Measurements from ENCODE around the gene SPNS3.

SPNS3 gene

GRCh38 chr17:4427505-4427904 is 6.2 kb upstream of the SPNS3 start:
- DNase-seq, result no peak

DNA sequence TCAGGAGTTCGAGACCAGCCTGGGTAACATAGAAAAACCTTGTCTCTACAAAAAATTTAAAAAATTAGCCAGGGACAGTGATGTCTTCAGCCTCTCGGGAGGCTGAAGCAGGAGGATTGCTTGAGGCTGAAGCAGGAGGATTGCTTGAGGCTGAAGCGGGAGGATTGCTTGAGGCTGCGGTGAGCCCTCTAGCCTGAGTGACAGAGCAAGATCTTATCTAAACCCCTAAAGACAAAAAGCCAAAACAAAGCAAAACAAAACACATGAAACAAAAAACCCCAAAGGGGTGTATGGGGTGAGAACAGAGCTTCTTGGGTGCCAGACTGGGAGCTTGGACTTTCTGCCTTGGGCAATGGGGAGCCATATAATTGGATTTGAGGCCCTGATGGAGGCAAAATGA is 2.6 kb downstream of the SPNS3 start:
- no peak for DNase-seq

DNA sequence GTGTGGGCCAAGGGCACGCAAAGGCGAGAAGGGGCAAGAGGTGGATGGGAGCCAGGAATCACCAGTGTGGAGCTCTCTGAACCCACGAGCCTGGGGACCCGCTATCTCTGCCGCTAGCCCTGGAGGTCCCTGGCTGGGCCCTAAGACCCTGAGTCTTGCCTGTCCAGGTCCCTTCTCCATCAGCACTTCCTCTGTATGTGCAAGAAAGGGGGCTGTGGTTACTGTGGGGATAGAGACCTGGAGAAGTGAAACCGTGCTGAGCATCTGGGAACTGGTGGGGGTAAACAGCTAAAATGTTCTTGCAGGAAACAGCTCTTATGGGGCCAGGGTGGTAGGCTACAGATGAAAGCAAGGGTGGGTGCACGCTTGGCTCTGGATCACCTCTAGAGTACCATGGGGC is 3.1 kb downstream of the SPNS3 start:
- no peak for DNase-seq

- no peak for DNase-seq
Measured at GRCh38 chr17:4438162-4438944, 4.6 kb downstream of the SPNS3 start.

- DNase-seq, result no peak
Measured at GRCh38 chr17:4440021-4440420, 6.3 kb downstream of the SPNS3 start.

DNA sequence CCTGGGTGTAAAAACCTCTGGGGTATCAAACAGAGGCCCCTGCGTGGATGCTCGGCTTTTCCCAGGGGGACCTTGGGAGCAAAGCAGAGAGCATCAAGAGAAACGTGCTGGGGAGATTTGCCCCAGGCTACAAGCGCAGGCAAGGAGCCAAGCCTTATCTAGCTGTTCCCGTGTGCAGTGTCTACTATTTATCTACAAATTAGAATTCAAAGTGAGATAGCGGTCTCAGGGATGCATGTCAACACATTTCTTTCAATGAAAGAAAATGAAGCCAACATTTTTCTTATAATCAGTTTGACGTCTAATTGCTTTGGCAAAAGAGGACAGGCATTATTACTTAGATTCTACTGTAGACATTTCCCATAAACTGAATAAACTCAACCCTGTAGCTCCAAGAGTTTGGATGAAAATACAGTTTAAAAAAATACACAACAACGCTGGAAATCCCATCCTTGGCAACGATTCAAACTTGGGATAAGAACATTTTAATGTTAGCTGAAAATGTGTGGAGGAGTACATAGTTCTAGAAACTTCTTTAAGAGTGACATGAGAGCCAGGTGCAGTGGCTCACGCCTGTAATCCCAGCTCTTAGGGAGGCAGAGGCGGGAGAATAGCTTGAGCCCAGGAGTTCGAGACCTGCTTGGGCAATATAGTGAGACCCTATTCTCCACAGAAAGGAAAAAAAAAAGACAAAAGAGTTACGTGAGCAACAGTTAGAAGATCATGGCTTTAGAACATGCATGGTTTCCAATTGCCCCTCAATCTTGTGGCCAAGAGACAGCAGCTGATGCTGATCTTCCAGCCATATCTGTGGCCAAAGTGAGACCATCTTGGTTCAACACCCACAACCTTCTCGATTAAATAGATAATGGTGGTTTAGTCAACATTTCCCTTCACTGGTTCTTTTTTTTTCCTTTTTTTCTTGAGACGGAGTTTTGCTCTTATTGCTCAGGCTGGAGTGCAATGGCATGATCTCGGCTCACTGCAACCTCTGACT is 7.2 kb downstream of the SPNS3 start:
- no peak for DNase-seq

DNA sequence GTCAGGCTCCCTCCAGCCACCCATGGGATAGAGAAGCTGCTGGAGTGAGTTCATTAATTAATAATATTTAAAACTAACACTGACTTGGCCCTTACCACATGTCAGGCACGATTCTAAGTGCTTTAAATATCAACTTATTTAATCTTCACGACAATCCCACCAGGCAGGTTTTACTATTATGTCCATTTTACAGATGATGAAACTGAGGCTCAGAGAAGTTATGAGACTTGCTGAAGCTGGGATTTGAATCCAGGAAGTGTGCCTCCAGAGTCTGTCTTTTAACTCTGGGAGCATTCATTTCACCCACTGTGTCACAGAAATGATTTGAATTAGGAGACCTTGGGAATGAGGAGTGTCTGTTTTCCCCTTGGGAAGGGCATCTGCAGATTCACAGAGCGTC is 8.8 kb downstream of the SPNS3 start:
- no peak for DNase-seq

- no peak for DNase-seq
Measured at GRCh38 chr17:4443476-4443875, 9.7 kb downstream of the SPNS3 start.

- DNase-seq, result peak; percentile 94
Measured at GRCh38 chr17:4444782-4445473, 11.2 kb downstream of the SPNS3 start.

DNA sequence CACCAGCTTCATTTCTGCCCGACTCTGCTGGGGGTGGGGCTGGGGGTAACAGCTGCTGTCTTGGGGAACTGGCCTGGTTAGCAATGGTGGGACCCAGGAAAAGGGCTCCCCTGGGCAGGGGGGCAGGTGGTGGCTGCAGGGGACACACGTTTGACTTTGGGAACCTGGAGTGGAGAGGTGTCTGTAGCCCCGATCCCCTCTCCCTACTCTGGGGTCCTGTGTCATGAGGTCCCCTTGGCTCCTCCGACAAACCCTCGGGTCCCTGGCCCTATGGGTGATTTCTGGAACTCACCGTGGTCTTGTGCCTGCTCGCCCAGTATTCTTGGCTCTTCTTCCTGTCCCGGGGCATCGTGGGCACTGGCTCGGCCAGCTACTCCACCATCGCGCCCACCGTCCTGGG is 12.0 kb downstream of the SPNS3 start:
- DNase-seq, result no peak

DNA sequence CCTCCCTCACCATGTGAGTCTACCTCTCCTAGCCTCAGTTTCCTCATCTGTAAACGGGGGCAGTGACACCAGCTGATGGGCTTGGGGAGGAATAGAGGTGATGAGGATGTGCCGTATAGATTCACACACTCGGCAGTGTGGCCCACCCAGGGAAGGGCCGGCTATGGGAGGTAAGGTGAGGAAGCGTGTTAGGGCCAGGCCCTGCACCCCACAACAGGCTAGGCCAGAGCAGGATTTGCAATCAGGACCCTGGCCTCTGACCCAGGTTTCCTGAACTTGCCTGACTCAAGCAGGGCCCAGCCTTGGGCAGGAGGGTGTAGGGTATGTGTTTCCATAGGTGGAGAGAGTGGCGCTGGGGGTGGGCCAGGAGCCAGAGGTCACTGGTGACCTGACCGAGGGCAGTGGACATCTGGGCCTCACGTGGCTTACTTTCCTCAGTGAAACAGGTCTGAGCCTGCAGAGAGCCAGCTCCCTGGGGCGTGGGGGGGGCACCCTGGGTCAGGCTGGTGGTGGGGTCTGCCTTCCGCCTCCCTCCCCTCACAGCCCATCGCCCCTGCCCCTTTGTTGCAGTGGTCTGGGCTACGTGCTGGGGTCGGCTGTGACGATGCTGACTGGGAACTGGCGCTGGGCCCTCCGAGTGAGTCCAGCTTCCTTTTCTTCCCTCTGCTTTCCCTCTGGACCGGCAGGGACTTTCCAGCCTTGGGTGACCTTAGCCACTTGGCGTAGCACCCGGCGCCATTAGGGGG is 12.8 kb downstream of the SPNS3 start:
- no peak for DNase-seq

DNA sequence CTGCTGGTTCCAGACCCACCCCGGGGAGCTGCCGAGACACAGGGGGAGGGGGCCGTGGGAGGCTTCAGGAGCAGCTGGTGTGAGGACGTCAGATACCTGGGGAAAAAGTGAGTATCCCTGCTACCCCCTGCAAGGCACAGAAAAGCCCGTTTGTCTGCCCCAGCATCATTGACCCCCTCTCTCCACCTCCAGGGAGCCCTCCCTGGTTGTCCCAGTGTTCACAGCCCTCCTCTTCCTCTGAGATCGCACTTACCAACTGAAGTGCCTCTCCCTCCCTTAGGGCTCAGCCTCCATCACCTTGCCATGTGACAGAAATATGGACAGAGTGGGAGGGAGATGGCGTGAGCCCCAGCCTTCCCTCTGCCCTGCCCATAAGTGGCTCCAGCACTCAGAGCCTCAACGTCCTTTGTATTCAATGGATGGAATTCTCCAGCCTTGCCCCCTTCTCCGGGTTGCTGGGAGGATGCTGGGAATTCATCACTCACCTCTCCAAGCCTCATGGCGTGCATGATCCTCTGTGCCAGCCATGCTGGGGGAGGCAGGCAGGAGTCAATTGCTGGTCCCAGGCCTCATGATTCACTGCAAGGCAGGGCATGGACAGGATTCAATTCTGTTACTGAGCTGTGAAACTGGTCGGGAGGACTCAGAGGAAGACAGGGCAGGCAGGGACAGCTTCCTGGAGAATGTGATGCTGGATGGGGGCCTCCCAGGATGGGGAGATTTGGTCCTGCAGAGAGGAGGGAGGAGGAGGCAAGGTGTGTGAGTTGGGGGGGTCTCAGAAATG is 14.6 kb downstream of the SPNS3 start:
- DNase-seq, result no peak

- no peak for DNase-seq
Measured at GRCh38 chr17:4449736-4450135, 16.0 kb downstream of the SPNS3 start.

GRCh38 chr17:4450710-4451316 is 17.1 kb downstream of the SPNS3 start:
- DNase-seq, result no peak

GRCh38 chr17:4453812-4454591 is 20.3 kb downstream of the SPNS3 start:
- no peak for DNase-seq

DNA sequence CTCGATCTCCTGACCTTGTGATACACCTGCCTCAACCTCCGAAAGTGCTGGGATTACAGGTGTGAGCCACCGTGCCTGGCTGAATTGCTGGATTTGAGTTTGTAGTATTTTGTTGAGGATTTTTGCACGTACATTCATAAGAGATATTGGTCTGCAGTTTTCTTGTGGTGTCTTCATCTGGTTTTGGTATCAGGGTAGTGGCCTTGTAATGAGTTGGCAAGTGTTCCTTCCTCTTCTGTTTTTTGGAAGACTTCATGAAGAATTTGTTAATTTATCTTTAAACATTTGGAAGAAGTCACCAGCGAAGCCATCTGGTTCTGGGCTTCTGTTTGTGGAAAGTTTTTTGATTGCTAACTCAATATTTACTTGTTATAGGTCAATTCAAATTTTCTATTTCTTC is 26.9 kb downstream of the SPNS3 start:
- no peak for DNase-seq

DNA sequence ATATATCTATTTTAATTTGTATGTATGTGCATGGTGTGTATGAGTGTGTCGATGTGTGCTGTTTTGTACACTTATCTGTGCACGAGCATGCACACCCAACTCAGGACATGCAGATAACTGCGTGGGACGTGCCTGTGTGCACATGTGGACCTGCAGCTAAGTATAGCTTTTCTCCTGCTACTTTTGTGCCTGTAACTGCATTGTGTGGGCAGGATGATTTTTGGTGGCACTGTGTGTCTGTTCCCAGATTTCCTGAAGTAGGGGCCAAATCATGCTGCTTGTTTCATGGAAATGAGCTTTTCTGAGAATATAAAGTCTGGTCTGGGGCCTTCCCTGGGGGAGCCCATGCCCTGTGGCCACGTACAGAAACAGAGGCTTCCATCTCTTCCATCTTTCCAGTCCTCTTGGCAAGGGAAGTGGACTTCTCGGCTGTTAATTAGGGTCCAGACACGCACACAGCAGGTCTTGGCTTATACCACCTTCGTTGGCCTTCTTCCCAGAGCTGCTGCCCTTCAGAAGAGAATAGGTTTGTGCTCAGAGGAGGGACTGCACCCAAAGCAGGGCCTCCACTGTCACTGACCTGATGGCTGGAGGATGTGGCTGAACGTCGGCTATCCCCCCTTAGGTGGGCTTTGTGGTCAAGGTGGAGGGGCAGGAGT is 30.2 kb downstream of the SPNS3 start:
- no peak for DNase-seq

DNA sequence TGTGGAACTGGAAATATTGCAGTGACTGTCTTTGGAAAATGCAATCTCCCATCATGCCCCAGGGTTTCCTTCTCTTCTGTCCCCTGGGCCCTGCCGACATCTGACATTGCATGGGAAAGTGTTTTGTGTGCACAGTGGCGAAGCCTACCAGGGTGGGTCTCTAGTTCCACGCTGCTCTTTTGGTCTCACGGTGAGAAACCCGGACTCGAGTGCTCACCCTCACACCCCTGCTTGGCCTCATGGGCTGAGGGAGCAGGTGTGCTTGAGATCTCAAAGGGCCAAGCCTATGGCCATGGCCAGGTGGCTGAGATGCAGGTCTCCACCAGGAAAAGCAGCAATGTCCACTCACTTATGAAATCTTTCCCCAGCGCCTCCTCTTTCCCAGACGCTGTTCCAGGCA is 32.0 kb downstream of the SPNS3 start:
- no peak for DNase-seq

- DNase-seq, result no peak
Measured at GRCh38 chr17:4467287-4467686, 33.5 kb downstream of the SPNS3 start.

DNA sequence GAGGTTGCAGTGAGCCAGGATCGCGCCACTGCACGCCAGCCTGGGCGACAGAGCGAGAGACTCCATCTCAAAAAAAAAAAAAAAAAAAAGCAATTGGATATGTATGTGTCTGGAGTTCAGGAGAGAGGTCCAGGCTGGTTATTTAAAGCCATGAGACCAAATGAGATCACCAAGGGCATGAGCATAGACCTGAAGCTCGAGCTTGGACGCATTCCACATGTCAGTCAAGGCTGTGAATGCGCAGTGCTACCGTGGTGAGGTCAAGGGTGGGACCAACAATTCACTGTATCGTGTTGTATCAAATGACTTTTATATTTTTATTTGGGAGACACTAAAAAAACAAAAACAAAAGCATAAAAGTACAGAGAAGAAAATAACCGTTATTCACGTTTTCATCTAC is 35.8 kb downstream of the SPNS3 start:
- DNase-seq, result no peak

Data from NCI-H2171 (cell line).